PFSK-1 (cell line): Measurements from ENCODE around the gene TUBGCP3.

Source experiments
- FOXP2 ChIP-seq: optimal IDR thresholded peaks from 2 replicates; pipeline ENCODE3; 2011; ENCODE audit warnings: borderline replicate concordance, control low read depth, inconsistent platforms; ENCODE audit not compliant: insufficient read depth; ENCODE audit errors: extremely low read length, extremely low read depth
- POLR2AphosphoS5 ChIP-seq: IDR thresholded peaks from 2 replicates; pipeline ENCODE4 v1.6.1; 2012; ENCODE audit warnings: low read depth, mild to moderate bottlenecking, control low read depth, low read length, moderate library complexity
- REST ChIP-seq, 2 experiments: IDR thresholded peaks; 2 replicates each; pipeline versions ENCODE4 v1.6.1 to v1.8.0; 2011 to 2012; ENCODE audit warnings: low read depth in 2 of 2, low read length in 2 of 2, control low read depth in 1 of 2, inconsistent platforms in 1 of 2, mild to moderate bottlenecking in 1 of 2, moderate library complexity in 1 of 2; ENCODE audit not compliant: insufficient read depth in 1 of 2
- SIN3A ChIP-seq: IDR thresholded peaks from 2 replicates; pipeline ENCODE4 v1.6.1; 2012; ENCODE audit warnings: mild to moderate bottlenecking, low read length, moderate library complexity, borderline replicate concordance; ENCODE audit not compliant: insufficient read depth
- TAF1 ChIP-seq: IDR thresholded peaks from 2 replicates; pipeline ENCODE4 v1.6.1; 2012; ENCODE audit warnings: low read length, control low read depth, borderline replicate concordance; ENCODE audit not compliant: insufficient read depth

TUBGCP3 gene

GRCh38 chr13:112457485-112457884 is 130.5 kb downstream of the TUBGCP3 start:
- TF ChIP-seq REST (IDR thresholded peaks at IDR 0.05; ENCODE audit: insufficient read depth in 1 of 2, low read depth in 2 of 2, low read length in 2 of 2) = no peak
- TF ChIP-seq SIN3A = no peak
- no peak for TF ChIP-seq POLR2AphosphoS5
- TF ChIP-seq FOXP2 = no peak
- no peak for TF ChIP-seq TAF1

GRCh38 chr13:112457081-112457480 is 130.9 kb downstream of the TUBGCP3 start:
- TF ChIP-seq SIN3A (no peak), TAF1 (no peak), POLR2AphosphoS5 (no peak), FOXP2 (no peak), REST (IDR thresholded peaks at IDR 0.05; ENCODE audit: insufficient read depth in 1 of 2, low read depth in 2 of 2, low read length in 2 of 2) (no peak)

GRCh38 chr13:112456138-112457056 is 131.6 kb downstream of the TUBGCP3 start:
- no peak for TF ChIP-seq SIN3A
- TF ChIP-seq FOXP2 = no peak
- no peak for TF ChIP-seq TAF1
- no peak for TF ChIP-seq REST (IDR thresholded peaks at IDR 0.05; ENCODE audit: insufficient read depth in 1 of 2, low read depth in 2 of 2, low read length in 2 of 2)
- no peak for TF ChIP-seq POLR2AphosphoS5

- TF ChIP-seq REST (IDR thresholded peaks at IDR 0.05; ENCODE audit: insufficient read depth in 1 of 2, low read depth in 2 of 2, low read length in 2 of 2) (no peak), TAF1 (no peak), SIN3A (no peak), FOXP2 (no peak), POLR2AphosphoS5 (no peak)
Observed at GRCh38 chr13:112455476-112456059, 132.4 kb downstream of the TUBGCP3 start.
